Endodermal cell (in vitro differentiated cells): ENCODE results near the gene SLC17A8. TPM values are rescaled to one million over a fixed set of nuclear protein-coding genes. Genes with fewer than 3 reads are reported as not detected.

ENCODE experiments used
- DNase-seq: peaks from one replicate; pipeline ENCODE4 v3.0.0-alpha.2; 2017
- H3K27ac ChIP-seq: 2 replicates; pipeline ENCODE4 v1.5.1; 2013; ENCODE audit warnings: mild to moderate bottlenecking, low read depth, low read length, moderate library complexity
- H3K27me3 ChIP-seq: 2 replicates; pipeline ENCODE4 v1.6.1; 2013; ENCODE audit warnings: mild to moderate bottlenecking, low read length, moderate library complexity; ENCODE audit not compliant: insufficient read depth, control insufficient read depth, poor library complexity, severe bottlenecking
- H3K36me3 ChIP-seq: 2 replicates; pipeline ENCODE4 v1.7.0; 2013; ENCODE audit warnings: mild to moderate bottlenecking, low read length, moderate library complexity; ENCODE audit not compliant: control insufficient read depth, insufficient read depth
- H3K4me1 ChIP-seq: one replicate; pipeline ENCODE4 v1.7.0; 2013; ENCODE audit warnings: low read length; ENCODE audit not compliant: control insufficient read depth, insufficient read depth
- H3K4me3 ChIP-seq: 2 replicates; pipeline ENCODE4 v1.5.1; 2013; ENCODE audit warnings: mild to moderate bottlenecking, low read length, moderate library complexity
- H3K9ac ChIP-seq: 2 replicates; pipeline ENCODE4 v1.6.1; 2013; ENCODE audit warnings: mild to moderate bottlenecking, low read length, moderate library complexity; ENCODE audit not compliant: poor library complexity, severe bottlenecking; ENCODE audit errors: extremely low read depth
- H3K9me3 ChIP-seq: 2 replicates; pipeline ENCODE4 v1.6.1; 2013; ENCODE audit warnings: mild to moderate bottlenecking, low read length, moderate library complexity; ENCODE audit not compliant: control insufficient read depth
- H3K27ac Mint-ChIP-seq: 2 replicates; pipeline ENCODE4 v1.8.0; 2020; ENCODE audit warnings: mixed read lengths
- H3K27me3 Mint-ChIP-seq: 2 replicates; pipeline ENCODE4 v1.8.0; 2021; ENCODE audit warnings: mild to moderate bottlenecking, mixed read lengths; ENCODE audit not compliant: insufficient read depth
- H3K36me3 Mint-ChIP-seq: 2 replicates; pipeline ENCODE4 v1.8.0; 2020; ENCODE audit warnings: low read depth, mixed read lengths
- H3K4me1 Mint-ChIP-seq: 2 replicates; pipeline ENCODE4 v1.8.0; 2020; ENCODE audit warnings: mixed read lengths
- H3K4me3 Mint-ChIP-seq: 2 replicates; pipeline ENCODE4 v1.8.0; 2020; ENCODE audit warnings: mild to moderate bottlenecking, moderate library complexity, mixed read lengths
- H3K9me3 Mint-ChIP-seq: 2 replicates; pipeline ENCODE4 v1.8.0; 2020; ENCODE audit warnings: mild to moderate bottlenecking, mixed read lengths
- CTCF ChIP-seq: fragments of 200-600 bp; sonication (generic); conservative IDR thresholded peaks from 2 replicates; pipeline ENCODE4 v1.5.0; 2021; ENCODE audit warnings: antibody characterized with exemption, mild to moderate bottlenecking
- WGBS, 2 experiments: methylation state at CpG; one replicate each; pipeline versions ENCODE4 v1.1.5 to v1.1.7; 2013; ENCODE audit warnings: missing lambda C conversion rate in 2 of 2, mixed read lengths in 1 of 2; ENCODE audit not compliant: insufficient coverage in 1 of 2, insufficient read length in 1 of 2; 5-methylcytosine and 5-hydroxymethylcytosine counted together
- total RNA-seq, 2 donors: library from RNA; stranded (reverse); fragmentation: NEBNext Ultra II Directional in 1 of 2; extraction: Animal tissue kit (Norgen Biotek cat#: 25700) in 1 of 2; gene quantifications; 2 replicates in 1 of 2; 3 replicates in 1 of 2; pipeline ENCODE4 v1.2.1, GENCODE V29; 2021

Gene SLC17A8
- total RNA-seq, 2 donors from 2014 or later, result 0.40 TPM; not detected in 1

- peaks cover 6% of the 10 kb centered on the region for H3K36me3 ChIP-seq
- Mint-ChIP-seq H3K4me1 (no peaks in the 10 kb centered on the region), H3K36me3 (peaks cover 7% of the 10 kb centered on the region), H3K27ac (peak overlapping the region; percentile 72), H3K27me3 (no peaks in the 10 kb centered on the region), H3K4me3 (no peak overlapping the region), H3K9me3 (peaks cover 4% of the 10 kb centered on the region)
- no peak overlapping the region for H3K9ac ChIP-seq
- DNase-seq, result no peak
- H3K4me1 ChIP-seq, result no peaks in the 10 kb centered on the region
- H3K27me3 ChIP-seq, result no peaks in the 10 kb centered on the region
- no peak for TF ChIP-seq CTCF
- 82% methylated on average over 1 of the region's 1 CpG; no CpG with 5 or more reads in 1 of the 2 experiments for WGBS, 2 experiments
- no peak overlapping the region for H3K27ac ChIP-seq
- no peaks in the 10 kb centered on the region for H3K9me3 ChIP-seq
- H3K4me3 ChIP-seq, result no peak overlapping the region
Measured at GRCh38 chr12:100345020-100345767, 11.7 kb upstream of the SLC17A8 start.

DNA sequence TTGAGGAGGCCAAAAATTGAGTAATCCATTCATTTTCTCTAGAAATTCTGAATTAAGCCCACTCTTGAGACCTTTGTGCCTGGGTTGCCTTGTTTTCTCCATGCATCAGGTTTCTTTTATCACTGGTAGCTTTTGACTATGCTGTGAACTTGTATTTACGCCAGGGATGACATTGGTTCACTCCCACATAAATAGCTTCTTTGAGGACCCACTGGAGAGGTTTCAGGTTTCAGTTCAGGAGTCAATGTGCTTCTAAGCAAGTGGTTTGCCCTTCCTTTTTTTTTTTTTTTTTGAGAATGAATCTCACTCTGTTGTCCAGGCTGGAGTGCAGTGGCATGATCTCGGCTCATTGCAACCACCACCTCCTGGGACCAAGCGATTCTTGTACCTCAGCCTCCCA is 10.2 kb upstream of the SLC17A8 start:
- no peak overlapping the region for H3K9ac ChIP-seq
- DNase-seq, result no peak
- peaks cover 5% of the 10 kb centered on the region for H3K36me3 Mint-ChIP-seq
- H3K9me3 Mint-ChIP-seq, result peaks cover 4% of the 10 kb centered on the region
- no peaks in the 10 kb centered on the region for H3K4me1 ChIP-seq
- no peaks in the 10 kb centered on the region for H3K4me1 Mint-ChIP-seq
- H3K27ac ChIP-seq, result no peak overlapping the region
- H3K36me3 ChIP-seq, result peaks cover 6% of the 10 kb centered on the region
- no peak overlapping the region for H3K27ac Mint-ChIP-seq
- TF ChIP-seq CTCF, result no peak
- no peaks in the 10 kb centered on the region for H3K9me3 ChIP-seq
- H3K27me3 Mint-ChIP-seq, result no peaks in the 10 kb centered on the region
- H3K4me3 ChIP-seq, result no peak overlapping the region
- 83 to 88% methylated on average over 1 to 3 of the region's 3 CpGs for WGBS, 2 experiments
- no peaks in the 10 kb centered on the region for H3K27me3 ChIP-seq
- H3K4me3 Mint-ChIP-seq, result no peak overlapping the region

DNA sequence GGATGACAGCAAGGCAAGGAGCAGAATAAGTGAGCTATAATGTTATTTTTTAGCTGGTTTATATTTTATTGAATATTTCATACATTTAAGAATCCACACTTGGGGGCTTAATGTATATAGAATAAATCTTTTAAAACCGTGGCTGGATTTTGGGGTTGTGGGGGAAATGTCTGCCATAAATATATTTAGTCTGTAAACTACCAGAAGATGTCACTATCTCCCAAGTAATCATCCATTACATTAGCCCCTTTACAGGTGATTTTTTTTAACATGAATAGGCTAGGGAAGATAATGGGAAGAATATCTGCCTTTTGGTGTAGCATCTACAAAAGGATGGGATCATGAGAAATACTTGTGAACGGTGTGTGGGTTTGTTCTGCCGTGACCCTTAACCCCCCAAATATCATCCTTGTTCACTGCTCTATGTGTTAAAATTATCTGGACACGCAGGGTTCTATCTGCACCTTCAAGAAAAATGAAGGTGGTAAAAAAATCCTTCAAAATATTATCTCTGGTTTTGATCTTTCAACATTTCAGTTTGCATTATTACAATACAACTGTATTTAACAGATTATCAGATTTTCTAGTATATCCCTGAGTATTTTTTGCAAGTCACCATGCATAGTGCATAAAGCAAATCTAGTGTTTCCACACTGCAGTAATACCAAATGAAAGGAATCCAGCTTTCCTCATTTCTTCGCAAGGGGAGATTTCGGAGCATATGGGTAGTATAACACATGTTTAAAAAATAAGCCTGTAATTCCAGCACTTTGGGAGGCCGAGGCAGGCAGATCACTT is 8.0 kb upstream of the SLC17A8 start:
- Histone ChIP-seq H3K4me3 (no peak overlapping the region), H3K27ac (no peak overlapping the region), H3K9me3 (no peaks in the 10 kb centered on the region), H3K9ac (no peak overlapping the region), H3K36me3 (no peaks in the 10 kb centered on the region), H3K27me3 (no peaks in the 10 kb centered on the region), H3K4me1 (no peaks in the 10 kb centered on the region)
- WGBS, 2 experiments, result 86 to 100% methylated on average over 2 to 6 of the region's 7 CpGs
- H3K27ac Mint-ChIP-seq, result no peak overlapping the region
- H3K4me1 Mint-ChIP-seq, result no peaks in the 10 kb centered on the region
- peak; percentile 80 for TF ChIP-seq CTCF
- no peaks in the 10 kb centered on the region for H3K9me3 Mint-ChIP-seq
- no peak overlapping the region for H3K4me3 Mint-ChIP-seq
- H3K36me3 Mint-ChIP-seq, result no peaks in the 10 kb centered on the region
- H3K27me3 Mint-ChIP-seq, result no peaks in the 10 kb centered on the region
- no peak for DNase-seq
